NCI-H748 treated with DMSO at 0.1 percent for 48 hours (cell line): ENCODE results near the gene PRKG1.
"Not testable (repeated sequence)": the region's sequence is repeated elsewhere in the genome, so short reads cannot be mapped to it uniquely, and the experiment has no call there.

Experiments
- DNase-seq: peaks from one replicate; lab custom pipeline; 2025; lab: John Stamatoyannopoulos, UW

PRKG1 gene

DNA sequence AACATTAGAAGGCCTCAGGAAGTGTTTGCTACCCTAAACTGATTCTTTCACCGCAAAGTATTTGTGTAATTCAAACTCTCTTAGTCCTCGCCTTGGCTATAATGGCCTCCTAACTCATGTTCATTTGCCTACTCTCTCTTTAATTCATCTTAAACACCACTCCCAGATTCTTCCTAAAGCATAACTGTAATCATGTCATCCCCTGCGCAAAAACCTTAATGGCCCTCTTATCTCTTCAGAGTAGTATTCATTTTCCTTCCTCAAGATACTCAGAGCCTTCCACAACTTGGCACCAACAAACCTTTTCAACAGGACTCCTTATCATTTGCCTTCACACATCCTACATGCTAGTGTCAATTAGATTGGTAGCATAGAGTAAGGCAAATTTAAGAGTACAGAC, 582.2 kb downstream of the PRKG1 start:
- DNase-seq = no peak

DNA sequence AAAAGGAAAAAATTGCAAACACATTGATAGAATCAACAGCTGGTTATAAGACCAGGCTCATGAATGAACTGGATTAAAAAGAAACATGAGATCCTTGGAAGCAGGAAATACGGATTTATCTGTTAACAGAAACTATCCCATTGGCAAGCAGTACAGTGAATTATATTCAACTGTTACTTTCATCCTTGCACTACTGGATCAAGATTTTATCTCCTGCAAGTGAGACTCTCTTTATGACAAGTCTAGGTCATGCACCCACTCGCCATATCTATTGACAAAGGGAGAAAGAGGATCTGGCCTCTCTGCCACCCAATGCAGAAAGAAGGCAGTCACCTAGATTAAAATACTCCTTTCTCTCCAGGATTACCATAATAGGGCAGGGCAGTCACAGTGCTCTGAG, 583.7 kb downstream of the PRKG1 start:
- no peak for DNase-seq

GRCh38 chr10:51659344-51659743, 585.1 kb downstream of the PRKG1 start:
- no peak for DNase-seq

GRCh38 chr10:51663086-51663485, 588.8 kb downstream of the PRKG1 start:
- DNase-seq = no peak

DNA sequence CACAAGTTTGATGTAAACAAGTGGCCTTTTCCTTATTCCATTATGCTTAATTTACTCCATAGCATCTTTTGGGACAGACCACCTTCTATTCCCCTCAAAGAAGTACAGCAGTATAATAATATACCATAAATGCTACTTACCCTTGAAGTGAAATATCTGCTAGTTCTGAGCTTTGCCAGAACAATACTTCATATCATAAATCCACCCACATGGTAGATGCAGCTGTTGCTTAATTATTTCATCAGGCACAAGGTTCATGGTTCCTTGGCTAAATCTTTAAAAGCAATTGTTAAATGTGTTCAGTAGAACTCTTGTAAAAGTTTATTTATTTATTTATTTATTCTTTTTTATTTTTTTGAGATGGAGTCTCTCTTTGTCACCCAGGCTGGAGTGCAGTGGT, 592.2 kb downstream of the PRKG1 start:
- DNase-seq = no peak

DNA sequence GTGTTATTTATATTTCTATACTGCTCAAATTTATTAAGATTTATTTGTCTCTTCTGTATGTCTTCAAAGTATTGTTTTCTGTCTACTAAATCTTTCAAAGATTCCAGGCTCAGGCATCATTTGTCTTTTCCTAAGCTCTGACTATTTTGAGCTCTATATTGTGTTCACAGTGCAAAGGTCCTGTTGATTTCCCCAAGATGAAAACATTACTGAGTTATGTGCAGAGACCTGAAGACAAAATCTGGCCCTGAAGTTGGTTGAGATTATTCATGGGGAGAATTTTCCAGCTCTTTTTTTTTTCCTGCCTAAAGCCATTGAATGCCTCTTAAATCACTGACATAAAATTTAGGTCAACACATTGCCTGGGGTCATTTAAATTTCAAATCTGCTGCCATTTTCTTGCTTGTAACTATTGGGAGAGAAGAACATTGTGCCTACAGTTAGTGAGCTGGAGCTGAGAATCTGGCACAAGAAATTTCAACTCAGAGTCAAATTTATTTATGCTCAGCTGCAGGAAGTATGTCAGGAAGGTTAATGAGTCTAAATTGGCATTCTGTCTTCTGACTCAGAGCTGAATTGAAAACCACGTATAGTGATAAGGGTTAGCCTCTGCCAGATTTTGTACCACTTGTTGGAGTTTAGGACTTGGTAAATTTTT, 593.5 kb downstream of the PRKG1 start:
- DNase-seq = no peak

GRCh38 chr10:51668336-51668689, 594.0 kb downstream of the PRKG1 start:
- DNase-seq = no peak

DNA sequence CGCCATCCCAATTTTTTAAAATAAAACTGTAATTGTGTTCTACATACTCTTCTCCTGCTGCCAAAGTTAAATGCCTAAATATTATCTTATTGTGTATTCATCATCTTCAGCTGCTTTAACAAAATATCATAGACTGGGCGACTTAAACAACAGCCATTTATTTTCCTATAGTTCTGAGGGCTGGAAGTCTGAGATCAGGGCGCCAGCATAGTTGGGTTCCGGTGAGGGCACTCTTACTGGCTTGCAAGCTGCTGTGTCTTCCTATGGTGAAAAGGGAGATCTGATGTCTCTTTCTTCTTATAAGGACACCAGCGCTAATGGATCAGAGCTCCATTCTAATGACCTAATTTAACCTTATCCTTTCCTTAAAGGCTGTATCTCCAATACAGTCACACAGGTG, 594.8 kb downstream of the PRKG1 start:
- no peak for DNase-seq

- DNase-seq = no peak
Observed at GRCh38 chr10:51672039-51672535, 597.8 kb downstream of the PRKG1 start.

GRCh38 chr10:51675088-51675487, 600.8 kb downstream of the PRKG1 start:
- DNase-seq = no peak

DNA sequence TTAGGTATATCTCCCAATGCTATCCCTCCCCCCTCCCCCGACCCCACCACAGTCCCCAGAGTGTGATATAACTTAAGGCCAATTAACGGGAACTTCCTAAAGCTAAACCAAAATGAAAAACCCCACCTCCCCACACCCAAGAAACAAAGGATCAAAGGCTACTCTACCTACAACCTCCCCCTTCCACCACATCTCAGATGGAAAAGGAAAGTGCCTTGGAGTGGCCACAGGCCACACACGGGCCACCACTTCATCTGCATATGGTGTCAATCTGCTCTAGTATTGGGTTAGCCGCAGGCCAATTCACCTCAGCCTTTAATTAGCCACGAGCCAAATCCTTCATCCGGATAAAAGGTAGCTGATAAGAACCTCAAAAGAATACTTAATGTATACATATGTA, 605.6 kb downstream of the PRKG1 start:
- DNase-seq = no peak

DNA sequence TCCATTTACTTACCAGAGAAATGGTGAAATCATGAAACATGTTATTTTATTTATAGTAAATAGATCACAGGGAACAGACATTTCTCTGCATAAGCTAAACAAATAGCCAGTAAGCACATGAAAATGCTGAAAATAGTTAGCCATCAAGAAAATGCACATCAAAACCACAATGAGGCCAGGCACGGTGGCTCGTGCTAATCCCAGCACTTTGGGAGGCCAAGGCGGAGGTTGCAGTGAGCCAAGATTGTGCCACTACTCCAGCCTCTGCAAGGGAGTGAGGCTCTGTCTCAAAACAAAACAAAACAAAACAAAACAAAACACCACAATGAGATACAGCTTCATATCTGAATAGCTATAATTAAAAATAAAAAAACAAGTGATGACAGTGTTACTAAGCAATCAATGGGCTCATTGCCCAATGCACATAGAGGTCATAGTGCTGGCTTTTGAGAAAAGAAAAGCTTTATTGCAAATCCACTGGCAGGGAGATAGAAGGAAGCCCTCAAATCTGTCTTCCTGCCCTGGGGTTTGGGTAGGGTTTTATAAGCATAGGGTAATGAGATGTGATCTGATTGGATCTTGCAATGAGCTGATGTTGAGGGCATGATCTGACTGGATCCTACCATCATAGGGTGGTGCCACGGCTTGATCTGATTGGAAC, 608.9 kb downstream of the PRKG1 start:
- DNase-seq = no peak

GRCh38 chr10:51685768-51686167, 611.5 kb downstream of the PRKG1 start:
- DNase-seq = no peak

GRCh38 chr10:51687296-51687695, 613.0 kb downstream of the PRKG1 start:
- no peak for DNase-seq

DNA sequence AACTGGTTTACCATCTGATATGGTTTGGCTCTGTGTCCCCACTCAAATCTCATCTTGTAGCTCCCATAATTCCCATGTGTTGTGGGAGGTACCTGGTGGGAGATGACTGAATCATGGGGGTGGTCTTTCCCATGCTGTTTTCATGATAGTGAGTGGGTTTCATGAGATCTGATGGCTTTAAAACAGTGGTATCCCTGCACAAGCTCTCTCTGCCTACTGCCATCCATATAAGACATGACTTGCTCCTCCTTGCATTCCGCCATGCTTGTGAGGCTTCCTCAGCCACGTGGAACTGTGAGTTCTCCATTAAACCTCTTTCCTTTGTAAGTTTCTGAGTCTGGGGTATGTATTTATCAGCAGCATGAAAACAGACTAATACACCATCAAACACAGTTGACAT, 614.5 kb downstream of the PRKG1 start:
- DNase-seq = not testable (repeated sequence)

DNA sequence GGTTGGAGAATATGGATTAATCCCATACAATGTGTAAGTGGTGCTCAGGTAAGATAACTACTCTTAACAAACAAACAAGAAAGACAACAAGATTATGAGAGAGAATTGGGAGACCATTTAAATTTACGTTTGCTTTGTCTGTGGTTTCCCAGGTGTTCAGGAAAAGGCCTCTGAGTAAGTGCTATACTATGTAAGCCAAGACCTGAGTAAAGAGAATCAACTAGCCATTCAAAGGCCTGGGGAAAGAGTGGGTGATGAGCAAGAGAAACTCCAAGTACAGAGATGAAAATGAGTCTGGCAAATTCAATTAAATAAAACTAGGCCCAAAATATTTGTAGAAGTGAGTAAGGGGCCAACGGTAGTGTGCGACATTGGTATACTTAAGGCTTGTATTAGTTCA, 615.2 kb downstream of the PRKG1 start:
- no peak for DNase-seq

- no peak for DNase-seq
Observed at GRCh38 chr10:51691135-51691534, 616.8 kb downstream of the PRKG1 start.

GRCh38 chr10:51694086-51694768, 619.9 kb downstream of the PRKG1 start:
- no peak for DNase-seq

GRCh38 chr10:51696251-51696650, 622.0 kb downstream of the PRKG1 start:
- DNase-seq = no peak

DNA sequence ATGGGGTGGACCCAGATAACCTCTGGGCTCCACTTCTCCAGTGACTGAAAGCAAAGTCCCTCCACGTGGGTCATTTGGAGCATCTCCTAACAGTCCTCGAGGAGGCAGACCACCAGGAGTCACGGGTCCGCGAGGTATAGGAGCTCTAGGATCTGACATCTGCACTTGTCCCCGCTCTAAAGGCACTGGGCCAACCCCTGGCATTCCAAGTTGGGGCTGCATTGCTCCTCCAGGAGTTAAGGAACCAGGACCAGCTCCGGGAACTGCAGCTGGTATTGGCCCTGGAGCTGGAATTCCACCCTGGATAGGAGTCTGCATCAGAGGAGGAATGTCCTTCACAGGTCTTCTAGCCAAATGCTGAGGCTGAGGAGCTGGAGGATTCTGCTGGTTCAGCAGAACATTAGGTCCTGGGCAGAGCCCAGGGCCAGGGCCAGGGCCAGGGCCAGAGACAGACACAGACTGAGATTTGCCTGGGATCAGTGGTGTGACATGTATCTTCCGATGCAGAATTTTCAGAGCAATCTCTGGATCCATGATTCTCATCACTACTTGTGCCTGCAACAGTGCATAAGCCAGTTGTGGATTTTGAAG, 624.3 kb downstream of the PRKG1 start:
- no peak for DNase-seq

DNA sequence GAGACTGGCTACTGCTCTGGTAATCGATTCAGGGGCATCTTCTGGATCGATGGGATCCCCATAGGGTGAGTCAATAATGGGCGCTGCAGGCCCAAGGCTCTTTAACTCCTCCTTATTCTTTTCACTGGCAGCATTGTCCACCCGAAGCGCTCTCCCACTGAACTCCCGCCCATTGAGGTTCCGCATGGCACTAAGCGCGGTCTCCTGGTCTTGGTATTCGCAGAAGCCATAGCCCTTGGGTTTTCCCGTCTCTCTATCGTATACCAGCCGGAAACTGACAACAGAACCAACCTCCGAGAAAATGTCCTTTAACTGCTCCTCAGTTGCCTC, 624.8 kb downstream of the PRKG1 start:
- no peak for DNase-seq

DNA sequence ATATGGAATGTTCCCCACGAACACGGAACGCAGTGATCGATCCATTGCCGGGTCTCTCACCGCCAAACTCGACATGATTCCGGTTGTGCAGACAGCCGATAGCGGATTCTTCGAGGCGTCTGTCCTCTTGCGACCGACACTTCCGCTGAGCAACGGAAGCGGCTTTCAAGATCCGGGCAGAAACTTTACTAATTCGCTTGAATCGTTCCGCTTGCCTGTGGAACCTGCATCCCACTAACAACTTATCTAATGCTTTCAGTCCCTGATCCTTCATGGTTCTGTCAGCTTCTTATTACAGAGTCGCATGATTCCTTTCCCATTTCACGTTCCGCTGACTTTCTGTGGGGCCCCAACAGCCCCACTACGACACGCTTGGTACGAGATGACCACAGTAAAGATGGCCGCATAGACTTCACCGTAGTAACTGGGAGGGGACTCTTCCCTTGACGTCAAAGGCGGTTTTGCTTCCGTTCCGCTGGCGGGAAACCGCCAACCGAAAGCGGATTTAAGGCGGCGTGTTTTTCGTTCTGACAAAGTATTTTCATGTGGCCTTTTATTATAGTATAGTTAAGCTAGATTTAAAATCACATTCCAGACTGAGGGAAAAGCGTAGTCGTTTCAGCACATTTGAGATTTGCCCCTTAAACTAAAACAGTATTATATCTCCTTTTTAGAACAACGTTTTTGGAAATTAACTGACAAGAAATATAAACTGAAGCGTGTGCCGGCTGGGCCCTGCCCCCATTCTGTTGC, 625.4 kb downstream of the PRKG1 start, which contains the start of gene CSTF2T:
CSTF2T (minus strand) TSS at position 121 of the 753 bp plus-strand sequence; CDS start at position 75, 46 bp downstream.
- DNase-seq = peak; percentile 73
